ENCODE data around the gene C1orf167.

The C1orf167 gene

GRCh38 chr1:11751087-11751486 is 10.9 kb upstream of the C1orf167 start:
- Histone ChIP-seq H2BK120ac (ENCODE audit: low read depth, low read length) (no peak overlapping the region), H3K4me3 (ENCODE audit: low read length) (no peak overlapping the region), H3K56ac (ENCODE audit: low read length) (no peak overlapping the region), H3K4me1 (ENCODE audit: control insufficient read depth, low read depth, low read length) (peaks cover 4% of the 10 kb centered on the region), H3K27me3 (ENCODE audit: insufficient read depth, low read length, poor library complexity) (no peaks in the 10 kb centered on the region), H3K36me3 (ENCODE audit: control insufficient read depth, insufficient read depth, low read length) (no peaks in the 10 kb centered on the region), H3K9ac (ENCODE audit: low read length) (no peak overlapping the region), H4K5ac (ENCODE audit: low read length) (no peak overlapping the region), H2BK5ac (ENCODE audit: low read length) (no peak overlapping the region), H3K4ac (ENCODE audit: low read depth, low read length) (no peak overlapping the region), H3K79me1 (ENCODE audit: low read length) (no peaks in the 10 kb centered on the region), H2AK5ac (ENCODE audit: low read length) (no peak overlapping the region), H3K4me2 (ENCODE audit: low read length) (no peak overlapping the region), H3K23ac (ENCODE audit: low read length) (no peak overlapping the region), H4K8ac (ENCODE audit: low read depth, low read length) (no peak overlapping the region), H2BK15ac (replicated peaks; ENCODE audit: low read depth) (no peak overlapping the region), H3K18ac (ENCODE audit: low read length) (no peak overlapping the region), H3K27ac (ENCODE audit: low read depth, low read length) (no peak overlapping the region), H3K79me2 (ENCODE audit: control insufficient read depth, insufficient read depth, low read length) (no peaks in the 10 kb centered on the region)
- WGBS (ENCODE audit: extremely low coverage, insufficient coverage, low lambda C conversion rate), result no CpG with 5 or more reads among the region's 9 CpGs
- no peak for DNase-seq

DNA sequence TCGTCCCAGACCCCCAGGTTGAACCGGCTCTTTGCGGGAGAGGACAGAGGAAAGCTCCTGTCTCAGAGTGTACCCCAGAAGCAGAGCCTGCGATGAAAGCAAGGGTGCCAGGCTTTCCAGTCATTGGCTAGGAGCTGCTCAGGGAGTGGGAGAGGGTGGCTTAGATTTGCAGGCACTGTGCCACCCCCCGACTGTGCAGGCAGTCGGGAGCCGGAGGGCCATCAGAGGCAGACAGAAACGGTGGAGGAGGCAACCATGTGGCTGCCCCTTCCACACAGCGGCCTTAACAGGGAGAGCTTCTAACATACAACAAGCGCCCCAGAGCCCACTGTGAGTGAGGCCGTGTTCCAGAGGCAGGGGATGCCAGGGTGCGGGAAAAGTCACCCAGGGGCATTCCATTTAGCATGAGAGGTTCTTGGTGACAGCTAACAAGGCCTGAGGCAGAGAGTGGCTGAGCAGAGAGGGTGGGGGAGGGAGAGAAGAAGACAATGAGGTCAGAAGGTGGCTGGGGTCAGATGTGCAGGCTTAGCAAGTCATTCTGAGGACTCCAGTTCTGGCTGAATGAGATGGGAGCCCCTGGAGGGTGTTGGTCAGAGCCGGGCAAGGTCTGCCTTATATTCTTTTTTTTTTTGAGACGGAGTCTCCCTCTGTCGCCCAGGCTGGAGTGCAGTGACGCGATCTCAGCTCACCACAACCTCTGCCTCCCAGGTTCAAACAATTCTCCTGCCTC is 9.5 kb upstream of the C1orf167 start:
- Histone ChIP-seq H3K79me2 (ENCODE audit: control insufficient read depth, insufficient read depth, low read length) (no peaks in the 10 kb centered on the region), H4K5ac (ENCODE audit: low read length) (no peak overlapping the region), H3K4me2 (ENCODE audit: low read length) (no peak overlapping the region), H3K4me3 (ENCODE audit: low read length) (no peak overlapping the region), H3K27ac (ENCODE audit: low read depth, low read length) (no peak overlapping the region), H3K36me3 (ENCODE audit: control insufficient read depth, insufficient read depth, low read length) (no peaks in the 10 kb centered on the region), H3K79me1 (ENCODE audit: low read length) (no peaks in the 10 kb centered on the region), H2BK120ac (ENCODE audit: low read depth, low read length) (no peak overlapping the region), H2AK5ac (ENCODE audit: low read length) (no peak overlapping the region), H2BK5ac (ENCODE audit: low read length) (no peak overlapping the region), H3K27me3 (ENCODE audit: insufficient read depth, low read length, poor library complexity) (no peaks in the 10 kb centered on the region), H4K8ac (ENCODE audit: low read depth, low read length) (no peak overlapping the region), H3K4ac (ENCODE audit: low read depth, low read length) (no peak overlapping the region), H3K56ac (ENCODE audit: low read length) (no peak overlapping the region), H2BK15ac (replicated peaks; ENCODE audit: low read depth) (no peak overlapping the region), H3K4me1 (ENCODE audit: control insufficient read depth, low read depth, low read length) (peaks cover 4% of the 10 kb centered on the region), H3K18ac (ENCODE audit: low read length) (no peak overlapping the region), H3K9ac (ENCODE audit: low read length) (no peak overlapping the region), H3K23ac (ENCODE audit: low read length) (peak overlapping the region; percentile 9)
- peak; percentile 74 for DNase-seq
- no CpG with 5 or more reads among the region's 17 CpGs for WGBS (ENCODE audit: extremely low coverage, insufficient coverage, low lambda C conversion rate)

GRCh38 chr1:11753555-11754208 is 8.3 kb upstream of the C1orf167 start:
- H3K56ac ChIP-seq (ENCODE audit: low read length), result no peak overlapping the region
- H3K27ac ChIP-seq (ENCODE audit: low read depth, low read length), result no peak overlapping the region
- no peak overlapping the region for H2AK5ac ChIP-seq (ENCODE audit: low read length)
- no peak overlapping the region for H4K5ac ChIP-seq (ENCODE audit: low read length)
- WGBS (ENCODE audit: extremely low coverage, insufficient coverage, low lambda C conversion rate), result no CpG with 5 or more reads among the region's 7 CpGs
- DNase-seq, result peak; percentile 76
- H3K79me2 ChIP-seq (ENCODE audit: control insufficient read depth, insufficient read depth, low read length), result no peaks in the 10 kb centered on the region
- no peak overlapping the region for H3K18ac ChIP-seq (ENCODE audit: low read length)
- no peak overlapping the region for H3K4ac ChIP-seq (ENCODE audit: low read depth, low read length)
- no peak overlapping the region for H2BK15ac ChIP-seq (replicated peaks; ENCODE audit: low read depth)
- H3K27me3 ChIP-seq (ENCODE audit: insufficient read depth, low read length, poor library complexity), result no peaks in the 10 kb centered on the region
- H3K4me2 ChIP-seq (ENCODE audit: low read length), result no peak overlapping the region
- H3K23ac ChIP-seq (ENCODE audit: low read length), result no peak overlapping the region
- H2BK120ac ChIP-seq (ENCODE audit: low read depth, low read length), result no peak overlapping the region
- H3K79me1 ChIP-seq (ENCODE audit: low read length), result no peaks in the 10 kb centered on the region
- H3K4me3 ChIP-seq (ENCODE audit: low read length), result no peak overlapping the region
- peaks cover 4% of the 10 kb centered on the region for H3K4me1 ChIP-seq (ENCODE audit: control insufficient read depth, low read depth, low read length)
- H4K8ac ChIP-seq (ENCODE audit: low read depth, low read length), result no peak overlapping the region
- no peaks in the 10 kb centered on the region for H3K36me3 ChIP-seq (ENCODE audit: control insufficient read depth, insufficient read depth, low read length)
- H3K9ac ChIP-seq (ENCODE audit: low read length), result no peak overlapping the region
- H2BK5ac ChIP-seq (ENCODE audit: low read length), result no peak overlapping the region

- Histone ChIP-seq H3K4me1 (ENCODE audit: control insufficient read depth, low read depth, low read length) (peaks cover 4% of the 10 kb centered on the region), H3K79me2 (ENCODE audit: control insufficient read depth, insufficient read depth, low read length) (no peaks in the 10 kb centered on the region), H3K56ac (ENCODE audit: low read length) (no peak overlapping the region), H3K4me3 (ENCODE audit: low read length) (no peak overlapping the region), H2BK120ac (ENCODE audit: low read depth, low read length) (no peak overlapping the region), H2AK5ac (ENCODE audit: low read length) (no peak overlapping the region), H3K27ac (ENCODE audit: low read depth, low read length) (no peak overlapping the region), H2BK15ac (replicated peaks; ENCODE audit: low read depth) (no peak overlapping the region), H3K18ac (ENCODE audit: low read length) (no peak overlapping the region), H3K4ac (ENCODE audit: low read depth, low read length) (no peak overlapping the region), H3K23ac (ENCODE audit: low read length) (no peak overlapping the region), H4K8ac (ENCODE audit: low read depth, low read length) (no peak overlapping the region), H3K4me2 (ENCODE audit: low read length) (no peak overlapping the region), H3K9ac (ENCODE audit: low read length) (no peak overlapping the region), H3K79me1 (ENCODE audit: low read length) (no peaks in the 10 kb centered on the region), H3K36me3 (ENCODE audit: control insufficient read depth, insufficient read depth, low read length) (no peaks in the 10 kb centered on the region), H2BK5ac (ENCODE audit: low read length) (no peak overlapping the region), H3K27me3 (ENCODE audit: insufficient read depth, low read length, poor library complexity) (no peaks in the 10 kb centered on the region), H4K5ac (ENCODE audit: low read length) (no peak overlapping the region)
- no peak for DNase-seq
- WGBS (ENCODE audit: extremely low coverage, insufficient coverage, low lambda C conversion rate), result no CpG with 5 or more reads among the region's 1 CpG
Observed at GRCh38 chr1:11757047-11757446, 4.9 kb upstream of the C1orf167 start.

DNA sequence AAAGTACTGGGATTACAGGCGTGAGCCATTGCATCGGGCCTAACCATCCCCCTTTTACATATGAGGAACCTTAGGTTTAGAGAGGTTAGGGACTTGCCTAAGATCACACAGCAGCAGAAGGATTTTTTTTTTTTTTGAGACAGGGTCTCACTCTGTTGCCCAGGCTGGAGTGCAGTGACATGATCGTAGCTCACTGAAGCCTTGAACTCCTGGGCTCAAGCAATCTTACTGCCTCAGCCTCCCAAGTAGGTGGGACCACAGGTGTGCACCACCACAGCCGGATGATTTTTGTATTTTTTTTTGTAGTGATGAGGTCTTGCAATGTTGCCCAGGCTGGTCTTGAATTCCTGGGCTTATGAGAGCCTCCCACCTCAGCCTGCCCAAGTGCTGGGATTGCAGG is 2.2 kb upstream of the C1orf167 start:
- no peak overlapping the region for H3K4me2 ChIP-seq (ENCODE audit: low read length)
- H2BK5ac ChIP-seq (ENCODE audit: low read length), result no peak overlapping the region
- H3K27ac ChIP-seq (ENCODE audit: low read depth, low read length), result no peak overlapping the region
- H3K4me1 ChIP-seq (ENCODE audit: control insufficient read depth, low read depth, low read length), result no peaks in the 10 kb centered on the region
- no peak overlapping the region for H4K8ac ChIP-seq (ENCODE audit: low read depth, low read length)
- H3K27me3 ChIP-seq (ENCODE audit: insufficient read depth, low read length, poor library complexity), result no peaks in the 10 kb centered on the region
- H2AK5ac ChIP-seq (ENCODE audit: low read length), result no peak overlapping the region
- no peak overlapping the region for H3K23ac ChIP-seq (ENCODE audit: low read length)
- WGBS (ENCODE audit: extremely low coverage, insufficient coverage, low lambda C conversion rate), result no CpG with 5 or more reads among the region's 4 CpGs
- no peak overlapping the region for H3K4ac ChIP-seq (ENCODE audit: low read depth, low read length)
- no peaks in the 10 kb centered on the region for H3K79me1 ChIP-seq (ENCODE audit: low read length)
- H3K9ac ChIP-seq (ENCODE audit: low read length), result no peak overlapping the region
- no peak overlapping the region for H2BK15ac ChIP-seq (replicated peaks; ENCODE audit: low read depth)
- H4K5ac ChIP-seq (ENCODE audit: low read length), result no peak overlapping the region
- no peak overlapping the region for H2BK120ac ChIP-seq (ENCODE audit: low read depth, low read length)
- H3K36me3 ChIP-seq (ENCODE audit: control insufficient read depth, insufficient read depth, low read length), result no peaks in the 10 kb centered on the region
- no peaks in the 10 kb centered on the region for H3K79me2 ChIP-seq (ENCODE audit: control insufficient read depth, insufficient read depth, low read length)
- H3K4me3 ChIP-seq (ENCODE audit: low read length), result no peak overlapping the region
- no peak overlapping the region for H3K56ac ChIP-seq (ENCODE audit: low read length)
- no peak overlapping the region for H3K18ac ChIP-seq (ENCODE audit: low read length)
- DNase-seq, result no peak
